GM12878 (cell line): Measurements from ENCODE around the gene TNK1. TPM values are rescaled to one million over a fixed set of nuclear protein-coding genes. Genes with fewer than 3 reads are reported as not detected.

Experiments
- ATAC-seq: fragments of 200-7000 bp; cut with Tn5 transposase; 3 replicates; pipeline ENCODE4 v1.9.1; 2020; ENCODE audit warnings: mild to moderate bottlenecking, moderate library complexity
- BruUV-seq: library from RNA; stranded (reverse); fragments of 400-500 nt; replicated peaks from 2 replicates; lab custom pipeline; 2021; lab: Mats Ljungman, UMichigan
- CTCF ChIA-PET: fragments of 300-600 bp; sonication (Branson Sonifier 250); formaldehyde crosslinking; extraction: SDS; loops from one replicate; lab custom pipeline; 2021; ENCODE audit warnings: inconsistent platforms; lab: Yijun Ruan, JAX
- POLR2A ChIA-PET: fragments of 350-600 bp; formaldehyde crosslinking; extraction: SDS; loops from one replicate; lab custom pipeline; 2021; ENCODE audit warnings: inconsistent platforms; lab: Charles Lee
- RAD21 ChIA-PET: fragments of 300-600 bp; sonication (Branson Sonifier 250); formaldehyde crosslinking; loops from one replicate; lab custom pipeline; 2023; ENCODE audit warnings: antibody characterized with exemption; ENCODE audit not compliant: unreplicated experiment; lab: Charles Lee
- SMC1A ChIA-PET: fragments of 300-600 bp; sonication (Branson Sonifier 250); formaldehyde crosslinking; loops from one replicate; lab custom pipeline; 2023; ENCODE audit not compliant: unreplicated experiment, uncharacterized antibody; lab: Charles Lee
- DNase-seq: peaks from one replicate; pipeline ENCODE4 v3.0.0-alpha.2; 2011; ENCODE audit warnings: low read depth, low spot score
- FAIRE-seq: peaks from 3 replicates; lab custom pipeline; 2011; peaks lifted over from hg19 to GRCh38; lab: Jason Lieb, UNC
- H2AFZ ChIP-seq: 2 replicates; pipeline ENCODE4 v1.6.0; 2011; ENCODE audit warnings: low read depth, low read length, control low read depth; ENCODE audit not compliant: control insufficient read depth
- H3K27ac ChIP-seq: 2 replicates; pipeline ENCODE4 v1.5.1; 2011; ENCODE audit warnings: control low read depth; ENCODE audit not compliant: control insufficient read depth, insufficient read depth
- H3K27me3 ChIP-seq, 2 experiments: replicated peaks in 1 of 2; 2 replicates each; pipeline versions ENCODE4 v1.6.0 to v1.6.1; 2011; ENCODE audit warnings: low read length in 1 of 2; ENCODE audit not compliant: control insufficient read depth in 2 of 2, insufficient read depth in 2 of 2
- H3K36me3 ChIP-seq, 2 experiments: 2 replicates each; pipeline ENCODE4 v1.5.1; 2011; ENCODE audit warnings: low read length in 1 of 2; ENCODE audit not compliant: control insufficient read depth in 2 of 2, insufficient read depth in 2 of 2
- H3K4me1 ChIP-seq: 2 replicates; pipeline ENCODE4 v1.6.1; 2011; ENCODE audit warnings: mild to moderate bottlenecking, low read length, moderate library complexity, mixed read lengths; ENCODE audit not compliant: control insufficient read depth, insufficient read depth
- H3K4me2 ChIP-seq: 2 replicates; pipeline ENCODE4 v1.6.0; 2011; ENCODE audit warnings: control low read depth; ENCODE audit not compliant: control insufficient read depth, insufficient read depth
- H3K4me3 ChIP-seq: fragments of 200-600 bp; sonication (generic); 2 replicates; pipeline ENCODE4 v1.5.1; 2016
- H3K79me2 ChIP-seq: 2 replicates; pipeline ENCODE4 v1.6.0; 2011; ENCODE audit warnings: low read length; ENCODE audit not compliant: control insufficient read depth, insufficient read depth
- H3K9ac ChIP-seq: 2 replicates; pipeline ENCODE4 v1.8.0; 2011; ENCODE audit warnings: low read length, control low read depth, mixed read lengths; ENCODE audit not compliant: control insufficient read depth, insufficient read depth
- H3K9me3 ChIP-seq: replicated peaks from 3 replicates; pipeline ENCODE4 v1.5.1; 2011; ENCODE audit warnings: mild to moderate bottlenecking, low read length; ENCODE audit not compliant: control insufficient read depth, insufficient read depth
- H4K20me1 ChIP-seq: 2 replicates; pipeline ENCODE4 v1.6.0; 2011; ENCODE audit not compliant: control insufficient read depth, insufficient read depth
- CEBPZ ChIP-seq: fragments of 150-350 bp; IDR thresholded peaks from 2 replicates; pipeline ENCODE4 v1.6.1; 2016; ENCODE audit warnings: low read depth, low read length
- E4F1 ChIP-seq: fragments of 450-650 bp; IDR thresholded peaks from 2 replicates; pipeline ENCODE4 v1.6.1; 2018; ENCODE audit warnings: borderline replicate concordance, mild to moderate bottlenecking; ENCODE audit not compliant: partially characterized antibody
- IRF4 ChIP-seq: IDR thresholded peaks from 2 replicates; pipeline ENCODE4 v1.6.1; 2011; ENCODE audit warnings: low read depth, low read length
- MTA2 ChIP-seq: fragments of 450-650 bp; IDR thresholded peaks from 2 replicates; pipeline ENCODE4 v1.6.1; 2016; ENCODE audit warnings: low read depth, mild to moderate bottlenecking, moderate library complexity
- NFXL1 ChIP-seq: fragments of 450-650 bp; IDR thresholded peaks from 2 replicates; pipeline ENCODE4 v1.6.1; 2017; ENCODE audit warnings: antibody characterized with exemption, mild to moderate bottlenecking, borderline replicate concordance
- NKRF ChIP-seq: fragments of 450-650 bp; conservative IDR thresholded peaks from 2 replicates; pipeline ENCODE4 v1.6.1; 2017; ENCODE audit warnings: mild to moderate bottlenecking, moderate library complexity
- NR2C2 ChIP-seq: IDR thresholded peaks from 2 replicates; pipeline ENCODE4 v1.6.1; 2011; ENCODE audit warnings: borderline replicate concordance, low read depth; ENCODE audit not compliant: control insufficient read depth, insufficient read length
- NRF1 ChIP-seq: conservative IDR thresholded peaks from 2 replicates; pipeline ENCODE4 v1.6.1; 2011; ENCODE audit warnings: mild to moderate bottlenecking, low read depth, low read length, improper control_type of control experiment
- PAX8 ChIP-seq: fragments of 450-650 bp; IDR thresholded peaks from 2 replicates; pipeline ENCODE4 v1.6.1; 2017; ENCODE audit warnings: mild to moderate bottlenecking, moderate library complexity
- SIX5 ChIP-seq: IDR thresholded peaks from 2 replicates; pipeline ENCODE4 v1.6.1; 2011; ENCODE audit warnings: mild to moderate bottlenecking, low read depth, low read length, moderate library complexity; ENCODE audit not compliant: severe bottlenecking
- SMARCA5 ChIP-seq: fragments of 450-650 bp; IDR thresholded peaks from 2 replicates; pipeline ENCODE4 v1.6.1; 2017; ENCODE audit warnings: mild to moderate bottlenecking
- SPI1 ChIP-seq: IDR thresholded peaks from 2 replicates; pipeline ENCODE4 v1.6.1; 2011; ENCODE audit warnings: low read depth, mild to moderate bottlenecking, low read length, moderate library complexity, borderline replicate concordance; ENCODE audit not compliant: insufficient read depth
- WGBS: methylation state at CpG from one replicate; pipeline ENCODE4 v1.1.6; 2016; ENCODE audit warnings: low lambda C conversion rate; ENCODE audit not compliant: insufficient replicate concordance, insufficient coverage; ENCODE audit errors: missing lambda C conversion rate; 5-methylcytosine and 5-hydroxymethylcytosine counted together
- in situ Hi-C: fragments of 300-500 bp; cut with MboI; formaldehyde crosslinking; loops from 9 replicates; pipeline ENCODE4 v1.14.3; 2018; ENCODE audit warnings: mixed read lengths
- intact Hi-C: fragments of 100-400 bp; cut with micrococcal nuclease; formaldehyde crosslinking; loops from one replicate; pipeline ENCODE4 v1.14.2; 2022; ENCODE audit not compliant: unreplicated experiment
- polyA plus RNA-seq, 11 experiments: library from polyadenylated mRNA; depleted of rRNA in 4 of 11; unstranded in 6 of 11; stranded (reverse) in 5 of 11; fragments of >200 nt; fragmentation: Nextera tagmentation in 4 of 11; fragmentation: Illumina TruSeq in 1 of 11; extraction: Ambion mirVana in 4 of 11; extraction: Trizol in 1 of 11; gene quantifications; 1 replicate in 1 of 11; 2 replicates in 10 of 11; pipeline versions ENCODE4 v1.2.1 to v1.2.3, GENCODE V29; 2011 to 2016; ENCODE audit warnings: inconsistent platforms in 2 of 11, missing spikeins in 2 of 11, low read depth in 1 of 11
- total RNA-seq, 4 experiments: library from RNA; depleted of rRNA in 3 of 4; stranded (reverse); fragments of >200 nt in 3 of 4; fragmentation: Illumina TruSeq in 1 of 4; extraction: Trizol in 1 of 4; gene quantifications; 2 replicates each; pipeline versions ENCODE4 v1.2.1 to v1.2.3, GENCODE V29; 2013 to 2021

Gene TNK1
- total and polyA plus RNA-seq, 10 of the 15 experiments (the other 5 are each of a cell fraction or from before 2014, with no cell fraction given), result 0.06 to 2.5 (median 0.70) TPM

- no peak for FAIRE-seq
- H3K27ac ChIP-seq, result no peak overlapping the region
- no peaks in the 10 kb centered on the region for H4K20me1 ChIP-seq
- H3K9me3 ChIP-seq, result no peaks in the 10 kb centered on the region
- ChIA-PET RAD21 (no interaction called here), POLR2A (no interaction called here), CTCF (no interaction called here), SMC1A (no interaction called here)
- ATAC-seq, result no peak
- in situ Hi-C loops (no loop called here), intact Hi-C loops (no loop called here)
- no TSS peak for BruUV-seq
- H3K4me2 ChIP-seq, result no peak overlapping the region
- no peak for DNase-seq
- no peaks in the 10 kb centered on the region; a peak in 2 of 4 replicates for H3K27me3 ChIP-seq
- H3K36me3 ChIP-seq, result no peaks in the 10 kb centered on the region
- H3K79me2 ChIP-seq, result no peaks in the 10 kb centered on the region
- no peak overlapping the region for H3K4me3 ChIP-seq
- H2AFZ ChIP-seq, result no peak overlapping the region
- WGBS, result 76% methylated on average over 34 of the region's 54 CpGs
- H3K4me1 ChIP-seq, result no peaks in the 10 kb centered on the region
- H3K9ac ChIP-seq, result no peak overlapping the region
- TF ChIP-seq SIX5 (no peak), IRF4 (no peak), NKRF (no peak), NFXL1 (no peak), PAX8 (no peak), E4F1 (no peak), NR2C2 (no peak), NRF1 (no peak), SPI1 (no peak), SMARCA5 (no peak), CEBPZ (no peak), MTA2 (no peak)
Measured at GRCh38 chr17:7417056-7417655, 36.3 kb downstream of the TNK1 start.
